ENCODE measurements around the gene REC8.

DNA sequence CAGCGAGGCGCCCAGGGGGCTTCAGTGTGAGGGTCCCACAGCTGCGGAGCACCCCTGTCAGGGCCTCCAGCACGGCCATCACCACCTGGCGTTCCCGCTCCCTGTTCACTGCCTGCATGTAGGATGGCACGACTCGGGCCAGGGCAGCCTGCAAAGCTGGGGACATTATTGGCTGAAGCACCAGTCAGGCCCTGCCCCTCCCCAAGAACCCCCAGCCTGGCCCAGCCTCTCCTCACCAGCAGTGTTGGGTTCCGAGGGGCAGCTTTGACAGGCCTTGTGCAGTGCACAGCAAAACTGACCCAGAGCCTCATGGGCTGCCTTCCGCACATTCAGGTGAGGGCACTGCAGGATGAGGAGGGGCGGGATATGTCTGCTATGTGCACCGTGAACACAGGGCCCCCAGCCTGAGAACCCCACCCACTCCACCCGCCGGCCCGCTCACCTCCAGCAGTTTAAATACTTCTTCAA lies 11.2 kb downstream of the REC8 start:
- TF ChIP-seq, protein P1, sequence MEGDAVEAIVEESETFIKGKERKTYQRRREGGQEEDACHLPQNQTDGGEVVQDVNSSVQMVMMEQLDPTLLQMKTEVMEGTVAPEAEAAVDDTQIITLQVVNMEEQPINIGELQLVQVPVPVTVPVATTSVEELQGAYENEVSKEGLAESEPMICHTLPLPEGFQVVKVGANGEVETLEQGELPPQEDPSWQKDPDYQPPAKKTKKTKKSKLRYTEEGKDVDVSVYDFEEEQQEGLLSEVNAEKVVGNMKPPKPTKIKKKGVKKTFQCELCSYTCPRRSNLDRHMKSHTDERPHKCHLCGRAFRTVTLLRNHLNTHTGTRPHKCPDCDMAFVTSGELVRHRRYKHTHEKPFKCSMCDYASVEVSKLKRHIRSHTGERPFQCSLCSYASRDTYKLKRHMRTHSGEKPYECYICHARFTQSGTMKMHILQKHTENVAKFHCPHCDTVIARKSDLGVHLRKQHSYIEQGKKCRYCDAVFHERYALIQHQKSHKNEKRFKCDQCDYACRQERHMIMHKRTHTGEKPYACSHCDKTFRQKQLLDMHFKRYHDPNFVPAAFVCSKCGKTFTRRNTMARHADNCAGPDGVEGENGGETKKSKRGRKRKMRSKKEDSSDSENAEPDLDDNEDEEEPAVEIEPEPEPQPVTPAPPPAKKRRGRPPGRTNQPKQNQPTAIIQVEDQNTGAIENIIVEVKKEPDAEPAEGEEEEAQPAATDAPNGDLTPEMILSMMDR (conservative IDR thresholded peaks at IDR 0.05 in 1 of 2, IDR thresholded peaks at IDR 0.05 in 1 of 2; ENCODE audit: extremely low read depth in 1 of 2, insufficient read depth in 1 of 2, low read depth in 1 of 2, low read length in 2 of 2), result no peak
- no peak for TF ChIP-seq EZH2 (IDR thresholded peaks at IDR 0.05; ENCODE audit: borderline replicate concordance, low read length)
